WTC11 (cell line): ENCODE data around the gene NFKBIE. TPM values are rescaled to one million over a fixed set of nuclear protein-coding genes. Genes with fewer than 3 reads are reported as not detected.

Experiments used
- ATF3 ChIP-seq: sonication (generic); formaldehyde crosslinking; conservative IDR thresholded peaks from 2 replicates; pipeline ENCODE4 v1.8.1; 2022; ENCODE audit warnings: mild to moderate bottlenecking, missing genetic modification reagents
- CREB1 ChIP-seq: sonication (generic); formaldehyde crosslinking; IDR thresholded peaks from 2 replicates; pipeline ENCODE4 v1.8.0; 2023; ENCODE audit warnings: mild to moderate bottlenecking, missing genetic modification reagents
- E2F4 ChIP-seq: sonication (generic); formaldehyde crosslinking; IDR thresholded peaks from 2 replicates; pipeline ENCODE4 v1.8.1; 2022; ENCODE audit warnings: low read depth, mild to moderate bottlenecking, moderate library complexity, missing genetic modification reagents, borderline replicate concordance
- ESRRA ChIP-seq: sonication (generic); formaldehyde crosslinking; IDR thresholded peaks from 2 replicates; pipeline ENCODE4 v1.8.1; 2022; ENCODE audit warnings: mild to moderate bottlenecking, missing genetic modification reagents, borderline replicate concordance
- MYBL2 ChIP-seq: sonication (generic); formaldehyde crosslinking; IDR thresholded peaks from 2 replicates; pipeline ENCODE4 v1.8.1; 2023; ENCODE audit warnings: mild to moderate bottlenecking, moderate library complexity, missing genetic modification reagents
- NFE2L1 ChIP-seq: sonication (generic); formaldehyde crosslinking; IDR thresholded peaks from 2 replicates; pipeline ENCODE4 v1.8.1; 2023; ENCODE audit warnings: missing genetic modification reagents
- NFYB ChIP-seq: sonication (generic); formaldehyde crosslinking; conservative IDR thresholded peaks from 2 replicates; pipeline ENCODE4 v1.8.0; 2022; ENCODE audit warnings: low read depth, missing genetic modification reagents
- NR1H2 ChIP-seq: sonication (generic); formaldehyde crosslinking; IDR thresholded peaks from 2 replicates; pipeline ENCODE4 v1.9.0; 2021; ENCODE audit warnings: mild to moderate bottlenecking, moderate library complexity, missing genetic modification reagents
- OVOL2 ChIP-seq: fragments of 250-450 bp; sonication (Bioruptor Pico); IDR thresholded peaks from 2 replicates; pipeline ENCODE4 v1.9.0; 2021; ENCODE audit warnings: mild to moderate bottlenecking, borderline replicate concordance
- TCF7 ChIP-seq: sonication (generic); formaldehyde crosslinking; IDR thresholded peaks from 2 replicates; pipeline ENCODE4 v1.8.0; 2022; ENCODE audit warnings: mild to moderate bottlenecking, low read depth, missing genetic modification reagents, moderate library complexity
- TEAD1 ChIP-seq: sonication (generic); formaldehyde crosslinking; IDR thresholded peaks from 2 replicates; pipeline ENCODE4 v1.8.0; 2022; ENCODE audit warnings: mild to moderate bottlenecking, missing genetic modification reagents
- ZBTB21 ChIP-seq: sonication (generic); formaldehyde crosslinking; IDR thresholded peaks from 2 replicates; pipeline ENCODE4 v1.8.1; 2023; ENCODE audit warnings: mild to moderate bottlenecking, missing genetic modification reagents, borderline replicate concordance
- ZNF281 ChIP-seq: sonication (generic); formaldehyde crosslinking; IDR thresholded peaks from 2 replicates; pipeline ENCODE4 v1.8.0; 2023; ENCODE audit warnings: mild to moderate bottlenecking, missing genetic modification reagents
- ZNF671 ChIP-seq: fragments of 250-450 bp; sonication (Bioruptor Pico); IDR thresholded peaks from 2 replicates; pipeline ENCODE4 v1.8.0; 2021; ENCODE audit warnings: mild to moderate bottlenecking
- total RNA-seq: library from RNA; stranded (reverse); gene quantifications from 3 replicates; pipeline ENCODE4 v1.2.3, GENCODE V29; 2021
- TF ChIP-seq, protein P1 (sequence below): sonication (generic); formaldehyde crosslinking; IDR thresholded peaks from 2 replicates; pipeline ENCODE4 v1.8.0; 2023; ENCODE audit warnings: missing genetic modification reagents, mild to moderate bottlenecking, borderline replicate concordance
- TF ChIP-seq, protein P2 (sequence below): fragments of 250-450 bp; sonication (Bioruptor Pico); IDR thresholded peaks from 2 replicates; pipeline ENCODE4 v1.9.0; 2021; ENCODE audit warnings: moderate library complexity, mild to moderate bottlenecking, inconsistent platforms, borderline replicate concordance
- TF ChIP-seq, protein P3 (sequence below): sonication (generic); formaldehyde crosslinking; IDR thresholded peaks from 2 replicates; pipeline ENCODE4 v1.8.0; 2022; ENCODE audit warnings: mild to moderate bottlenecking, missing genetic modification reagents

The NFKBIE gene
- total RNA-seq, 1 experiment from 2014 or later = 10.3 TPM

- TF ChIP-seq, protein P1, sequence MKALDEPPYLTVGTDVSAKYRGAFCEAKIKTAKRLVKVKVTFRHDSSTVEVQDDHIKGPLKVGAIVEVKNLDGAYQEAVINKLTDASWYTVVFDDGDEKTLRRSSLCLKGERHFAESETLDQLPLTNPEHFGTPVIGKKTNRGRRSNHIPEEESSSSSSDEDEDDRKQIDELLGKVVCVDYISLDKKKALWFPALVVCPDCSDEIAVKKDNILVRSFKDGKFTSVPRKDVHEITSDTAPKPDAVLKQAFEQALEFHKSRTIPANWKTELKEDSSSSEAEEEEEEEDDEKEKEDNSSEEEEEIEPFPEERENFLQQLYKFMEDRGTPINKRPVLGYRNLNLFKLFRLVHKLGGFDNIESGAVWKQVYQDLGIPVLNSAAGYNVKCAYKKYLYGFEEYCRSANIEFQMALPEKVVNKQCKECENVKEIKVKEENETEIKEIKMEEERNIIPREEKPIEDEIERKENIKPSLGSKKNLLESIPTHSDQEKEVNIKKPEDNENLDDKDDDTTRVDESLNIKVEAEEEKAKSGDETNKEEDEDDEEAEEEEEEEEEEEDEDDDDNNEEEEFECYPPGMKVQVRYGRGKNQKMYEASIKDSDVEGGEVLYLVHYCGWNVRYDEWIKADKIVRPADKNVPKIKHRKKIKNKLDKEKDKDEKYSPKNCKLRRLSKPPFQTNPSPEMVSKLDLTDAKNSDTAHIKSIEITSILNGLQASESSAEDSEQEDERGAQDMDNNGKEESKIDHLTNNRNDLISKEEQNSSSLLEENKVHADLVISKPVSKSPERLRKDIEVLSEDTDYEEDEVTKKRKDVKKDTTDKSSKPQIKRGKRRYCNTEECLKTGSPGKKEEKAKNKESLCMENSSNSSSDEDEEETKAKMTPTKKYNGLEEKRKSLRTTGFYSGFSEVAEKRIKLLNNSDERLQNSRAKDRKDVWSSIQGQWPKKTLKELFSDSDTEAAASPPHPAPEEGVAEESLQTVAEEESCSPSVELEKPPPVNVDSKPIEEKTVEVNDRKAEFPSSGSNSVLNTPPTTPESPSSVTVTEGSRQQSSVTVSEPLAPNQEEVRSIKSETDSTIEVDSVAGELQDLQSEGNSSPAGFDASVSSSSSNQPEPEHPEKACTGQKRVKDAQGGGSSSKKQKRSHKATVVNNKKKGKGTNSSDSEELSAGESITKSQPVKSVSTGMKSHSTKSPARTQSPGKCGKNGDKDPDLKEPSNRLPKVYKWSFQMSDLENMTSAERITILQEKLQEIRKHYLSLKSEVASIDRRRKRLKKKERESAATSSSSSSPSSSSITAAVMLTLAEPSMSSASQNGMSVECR (CRISPR knock-in tag) = no peak
- TF ChIP-seq TEAD1 (CRISPR knock-in tag) = no peak
- TF ChIP-seq, protein P2, sequence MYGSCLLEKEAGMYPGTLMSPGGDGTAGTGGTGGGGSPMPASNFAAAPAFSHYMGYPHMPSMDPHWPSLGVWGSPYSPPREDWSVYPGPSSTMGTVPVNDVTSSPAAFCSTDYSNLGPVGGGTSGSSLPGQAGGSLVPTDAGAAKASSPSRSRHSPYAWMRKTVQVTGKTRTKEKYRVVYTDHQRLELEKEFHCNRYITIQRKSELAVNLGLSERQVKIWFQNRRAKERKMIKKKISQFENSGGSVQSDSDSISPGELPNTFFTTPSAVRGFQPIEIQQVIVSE = no peak
- TF ChIP-seq ZBTB21 (CRISPR knock-in tag) = no peak
- peak; percentile 40; the same call in 1 of the 2 replicates for TF ChIP-seq NFE2L1 (CRISPR knock-in tag)
- TF ChIP-seq NR1H2 = no peak
- TF ChIP-seq MYBL2 (CRISPR knock-in tag) = 0 out of 2 replicates have a peak, but pooled peaks have one; percentile 12
- peak; percentile 86; the same call in 1 of the 2 replicates for TF ChIP-seq ZNF671 (CRISPR knock-in tag)
- no peak for TF ChIP-seq TCF7 (CRISPR knock-in tag)
- no peak for TF ChIP-seq CREB1 (CRISPR knock-in tag)
- no peak for TF ChIP-seq OVOL2 (CRISPR knock-in tag)
- no peak for TF ChIP-seq ATF3 (CRISPR knock-in tag)
- TF ChIP-seq ESRRA (CRISPR knock-in tag) = no peak
- TF ChIP-seq NFYB (CRISPR knock-in tag) = peak; percentile 32; the same call in 1 of the 2 replicates
- peak; percentile 40; the same call in 1 of the 2 replicates for TF ChIP-seq E2F4 (CRISPR knock-in tag)
- TF ChIP-seq, protein P3, sequence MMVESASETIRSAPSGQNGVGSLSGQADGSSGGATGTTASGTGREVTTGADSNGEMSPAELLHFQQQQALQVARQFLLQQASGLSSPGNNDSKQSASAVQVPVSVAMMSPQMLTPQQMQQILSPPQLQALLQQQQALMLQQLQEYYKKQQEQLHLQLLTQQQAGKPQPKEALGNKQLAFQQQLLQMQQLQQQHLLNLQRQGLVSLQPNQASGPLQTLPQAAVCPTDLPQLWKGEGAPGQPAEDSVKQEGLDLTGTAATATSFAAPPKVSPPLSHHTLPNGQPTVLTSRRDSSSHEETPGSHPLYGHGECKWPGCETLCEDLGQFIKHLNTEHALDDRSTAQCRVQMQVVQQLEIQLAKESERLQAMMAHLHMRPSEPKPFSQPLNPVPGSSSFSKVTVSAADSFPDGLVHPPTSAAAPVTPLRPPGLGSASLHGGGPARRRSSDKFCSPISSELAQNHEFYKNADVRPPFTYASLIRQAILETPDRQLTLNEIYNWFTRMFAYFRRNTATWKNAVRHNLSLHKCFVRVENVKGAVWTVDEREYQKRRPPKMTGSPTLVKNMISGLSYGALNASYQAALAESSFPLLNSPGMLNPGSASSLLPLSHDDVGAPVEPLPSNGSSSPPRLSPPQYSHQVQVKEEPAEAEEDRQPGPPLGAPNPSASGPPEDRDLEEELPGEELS (CRISPR knock-in tag) = no peak
- 0 out of 2 replicates have a peak, but pooled peaks have one; percentile 64 for TF ChIP-seq ZNF281 (CRISPR knock-in tag)
These were observed 17.7 kb downstream of the NFKBIE start (continued) for GRCh38 chr6:44247338-44248302.
